Adrenal gland (tissue), 12 donors: ENCODE results near the gene NBAS. TPM values are rescaled to one million over a fixed set of nuclear protein-coding genes. Genes with fewer than 3 reads are reported as not detected.

Source experiments
- DNase-seq, 7 donors: peaks; one replicate each; pipeline ENCODE4 v3.0.0-alpha.2; 2019 to 2020
- H3K27ac ChIP-seq, 5 donors: fragments of 200-600 bp; sonication (generic) in 4 of 5; 1 replicate in 3 of 5; 2 replicates in 2 of 5; pipeline versions ENCODE4 v1.5.1 to v1.8.0; 2016 to 2020; ENCODE audit warnings: mild to moderate bottlenecking in 1 of 5
- H3K27me3 ChIP-seq: fragments of 200-600 bp; 2 replicates; pipeline ENCODE4 v1.8.0; 2021
- H3K36me3 ChIP-seq, 2 donors: fragments of 200-600 bp; replicated peaks in 1 of 2; 1 replicate in 1 of 2; 2 replicates in 1 of 2; pipeline versions ENCODE4 v1.5.1 to v1.8.0; 2018 to 2022
- H3K4me1 ChIP-seq, 2 donors: fragments of 200-600 bp; replicated peaks in 1 of 2; 1 replicate in 1 of 2; 2 replicates in 1 of 2; pipeline versions ENCODE4 v1.5.1 to v1.8.0; 2018 to 2021
- H3K4me3 ChIP-seq, 4 donors: fragments of 200-600 bp; sonication (generic) in 3 of 4; one replicate each; pipeline ENCODE4 v1.5.1; 2016 to 2018
- H3K9me3 ChIP-seq, 3 donors: fragments of 200-600 bp; sonication (generic) in 1 of 3; replicated peaks in 1 of 3; 1 replicate in 2 of 3; 2 replicates in 1 of 3; pipeline versions ENCODE4 v1.5.1 to v1.8.0; 2016 to 2021
- POLR2A ChIP-seq, 2 donors: fragments of 450-650 bp; IDR thresholded peaks; one replicate each; pipeline ENCODE4 v1.6.1; 2017; ENCODE audit warnings: antibody characterized with exemption in 2 of 2, mild to moderate bottlenecking in 2 of 2, moderate library complexity in 1 of 2
- WGBS, 4 donors: extraction: QIAGEN DNeasy Blood & Tissue Kit in 2 of 4; methylation state at CpG; one replicate each; pipeline versions ENCODE4 v1.1.5 to v1.1.7; 2013 to 2017; 5-methylcytosine and 5-hydroxymethylcytosine counted together
- intact Hi-C, 2 donors: fragments of 100-400 bp; cut with DNase I; formaldehyde crosslinking; loops; one replicate each; pipeline versions ENCODE4 v1.14.1 to v1.15.0; 2022 to 2023
- polyA plus RNA-seq, 3 donors: library from polyadenylated mRNA; stranded (reverse); fragments of 200-250 nt in 2 of 3; fragments of 350-450 nt in 1 of 3; fragmentation: Illumina TruSeq in 1 of 3; extraction: RNeasy Lipid Tissue Mini Kit (QIAGEN cat#74804) in 1 of 3; gene quantifications; one replicate each; pipeline ENCODE4 v1.2.3, GENCODE V29; 2013 to 2014
- total RNA-seq, 9 donors: library from RNA; depleted of rRNA in 4 of 9; stranded (reverse); fragments of >200 nt in 4 of 9; fragments of 120-200 nt in 1 of 9; fragmentation: NEBNext Ultra II Directional in 1 of 9; extraction: Animal tissue kit (Norgen Biotek cat#: 25700) in 1 of 9; gene quantifications; one replicate each; pipeline versions ENCODE4 v1.1.0 to v1.2.4, GENCODE V29; 2013 to 2023
- TF ChIP-seq, protein P1 (sequence below), 6 experiments: fragments of 450-650 bp in 4 of 6; fragments of 200-600 bp in 2 of 6; sonication (generic) in 1 of 6; IDR thresholded peaks; 1 replicate in 5 of 6; 2 replicates in 1 of 6; pipeline versions ENCODE4 v1.5.1 to v1.8.0; 2016 to 2021; ENCODE audit warnings: antibody characterized with exemption in 6 of 6, mild to moderate bottlenecking in 2 of 6, moderate library complexity in 1 of 6
- donor health status: healthy with polysubstance abuse.
- donor health status: Bipolar disorder and iron deficiency.
- donor health status: DM: yes; HTN: yes; CAD: no.
- donor health status: DM: no; HTN: no; CAD: no.
- donor health status: DM: no; HTN: no; CAD: no.
- donor health status: DM: yes; HTN: yes; CAD: no.

NBAS gene
- total and polyA plus RNA-seq, 12 donors = 22.0 to 62.4 (median 46.2) TPM

DNA sequence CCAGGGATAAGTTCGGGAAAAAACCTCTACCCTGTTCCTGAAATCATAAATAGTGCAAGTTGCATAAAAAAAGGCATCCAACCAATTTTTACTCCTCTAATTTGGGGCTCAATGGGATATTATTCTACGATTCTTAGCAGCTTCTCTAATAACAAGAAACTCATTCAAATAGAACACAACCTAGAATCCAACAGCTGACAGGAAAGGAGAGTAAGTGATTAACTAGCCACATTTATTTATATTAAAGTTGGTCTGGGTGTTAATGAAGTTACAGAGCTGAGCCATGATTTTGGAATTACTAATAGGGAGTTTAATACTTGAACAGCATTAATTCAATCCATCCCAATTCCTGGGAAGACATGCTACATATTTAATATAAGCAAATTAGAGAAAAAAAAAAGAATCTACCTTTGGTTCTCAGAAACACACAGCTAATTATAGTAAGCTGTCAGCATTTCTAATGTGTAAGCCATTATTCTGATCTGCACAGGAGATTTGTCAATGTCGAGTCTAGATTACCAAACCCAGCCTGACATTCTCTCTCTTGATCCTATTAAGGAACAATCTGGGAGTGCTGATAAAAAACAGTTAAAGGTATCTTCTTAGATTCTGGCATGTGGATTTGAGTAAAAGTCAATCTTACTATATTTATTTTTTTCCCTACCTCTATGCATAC is 267.7 kb downstream of the NBAS start:
- Histone ChIP-seq H3K4me1 (no peaks in the 10 kb centered on the region), H3K9me3 (no peaks in the 10 kb centered on the region), H3K4me3 (no peak overlapping the region), H3K27ac (no peak overlapping the region), H3K27me3 (no peaks in the 10 kb centered on the region), H3K36me3 (peaks cover 0 to 7% of the 10 kb centered on the region in 2 donors)
- intact Hi-C loops = no loop called here
- DNase-seq = no peak
- TF ChIP-seq, protein P1, sequence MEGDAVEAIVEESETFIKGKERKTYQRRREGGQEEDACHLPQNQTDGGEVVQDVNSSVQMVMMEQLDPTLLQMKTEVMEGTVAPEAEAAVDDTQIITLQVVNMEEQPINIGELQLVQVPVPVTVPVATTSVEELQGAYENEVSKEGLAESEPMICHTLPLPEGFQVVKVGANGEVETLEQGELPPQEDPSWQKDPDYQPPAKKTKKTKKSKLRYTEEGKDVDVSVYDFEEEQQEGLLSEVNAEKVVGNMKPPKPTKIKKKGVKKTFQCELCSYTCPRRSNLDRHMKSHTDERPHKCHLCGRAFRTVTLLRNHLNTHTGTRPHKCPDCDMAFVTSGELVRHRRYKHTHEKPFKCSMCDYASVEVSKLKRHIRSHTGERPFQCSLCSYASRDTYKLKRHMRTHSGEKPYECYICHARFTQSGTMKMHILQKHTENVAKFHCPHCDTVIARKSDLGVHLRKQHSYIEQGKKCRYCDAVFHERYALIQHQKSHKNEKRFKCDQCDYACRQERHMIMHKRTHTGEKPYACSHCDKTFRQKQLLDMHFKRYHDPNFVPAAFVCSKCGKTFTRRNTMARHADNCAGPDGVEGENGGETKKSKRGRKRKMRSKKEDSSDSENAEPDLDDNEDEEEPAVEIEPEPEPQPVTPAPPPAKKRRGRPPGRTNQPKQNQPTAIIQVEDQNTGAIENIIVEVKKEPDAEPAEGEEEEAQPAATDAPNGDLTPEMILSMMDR (IDR thresholded peaks at IDR 0.05) = no peak
- no peak for TF ChIP-seq POLR2A (IDR thresholded peaks at IDR 0.05)
- WGBS, 4 donors = 91 to 95% (median 93%) methylated on average over 3 of the region's 3 CpGs

DNA sequence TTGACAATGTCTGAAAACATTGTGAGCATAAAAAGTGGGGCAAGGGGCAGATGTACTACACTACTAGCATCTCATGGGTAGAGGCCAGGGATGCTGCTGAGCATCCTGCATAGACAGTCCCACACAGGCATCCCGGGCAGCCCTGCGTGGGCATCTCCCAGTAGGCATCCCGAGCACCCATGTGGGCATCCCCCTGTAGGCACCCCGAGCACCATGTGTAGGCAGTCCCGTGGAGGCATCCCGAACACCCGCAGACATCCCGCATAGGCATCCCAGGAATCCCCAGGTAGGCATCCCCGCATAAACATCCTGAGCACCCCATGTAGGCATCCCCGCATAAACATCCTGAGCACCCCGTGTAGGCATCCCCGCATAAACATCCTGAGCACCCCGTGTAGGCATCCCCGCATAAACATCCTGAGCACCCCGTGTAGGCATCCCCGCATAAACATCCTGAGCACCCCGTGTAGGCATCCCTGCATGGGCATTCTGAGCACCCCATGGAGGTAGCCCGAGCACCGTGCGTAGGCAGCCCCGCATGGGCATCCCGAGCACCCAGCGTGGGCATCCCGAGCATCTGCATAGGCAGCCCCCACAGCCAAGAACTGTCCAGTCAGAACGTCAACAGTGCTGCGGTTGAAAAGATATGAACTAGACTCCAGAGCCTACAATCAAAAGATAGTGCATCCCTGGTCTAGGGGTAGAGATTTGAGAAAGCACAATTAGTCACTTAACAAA is 273.5 kb downstream of the NBAS start:
- Histone ChIP-seq H3K9me3 (no peaks in the 10 kb centered on the region), H3K36me3 (peaks cover 0 to 5% of the 10 kb centered on the region in 2 donors), H3K4me3 (no peak overlapping the region), H3K27ac (no peak overlapping the region), H3K4me1 (no peaks in the 10 kb centered on the region), H3K27me3 (no peaks in the 10 kb centered on the region)
- TF ChIP-seq, protein P1 (IDR thresholded peaks at IDR 0.05) = no peak
- no peak for TF ChIP-seq POLR2A (IDR thresholded peaks at IDR 0.05)
- intact Hi-C loops = no loop called here
- DNase-seq = no peak
- WGBS, 4 donors = 91 to 98% (median 96%) methylated on average over 21 to 26 of the region's 26 CpGs

DNA sequence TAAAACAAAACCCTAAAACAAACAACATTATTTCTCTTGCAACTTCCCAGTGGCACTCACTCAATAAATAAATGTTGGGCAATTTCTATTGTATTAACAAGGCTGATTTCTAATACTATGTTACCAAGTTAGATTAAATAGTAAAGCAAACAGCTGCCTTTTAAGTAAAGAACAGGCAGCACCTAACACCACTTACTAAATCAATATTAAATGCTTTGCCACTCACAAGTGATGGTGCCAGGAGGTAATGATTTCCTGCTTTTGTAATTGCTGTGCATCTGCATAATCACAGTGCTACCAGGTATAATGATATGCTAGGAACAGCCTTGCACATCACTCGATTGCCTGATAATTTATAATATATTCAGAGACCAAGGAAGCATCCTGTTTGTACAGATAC is 276.5 kb downstream of the NBAS start:
- no peaks in the 10 kb centered on the region for H3K36me3 ChIP-seq
- intact Hi-C loops = no loop called here
- H3K4me3 ChIP-seq = no peak overlapping the region
- no peaks in the 10 kb centered on the region for H3K9me3 ChIP-seq
- DNase-seq = no peak
- 74 to 88% (median 84%) methylated on average over 1 of the region's 1 CpG for WGBS, 4 donors
- no peak overlapping the region for H3K27ac ChIP-seq
- no peaks in the 10 kb centered on the region for H3K4me1 ChIP-seq
- no peak for TF ChIP-seq POLR2A (IDR thresholded peaks at IDR 0.05)
- TF ChIP-seq, protein P1 (IDR thresholded peaks at IDR 0.05) = no peak
- H3K27me3 ChIP-seq = no peaks in the 10 kb centered on the region

DNA sequence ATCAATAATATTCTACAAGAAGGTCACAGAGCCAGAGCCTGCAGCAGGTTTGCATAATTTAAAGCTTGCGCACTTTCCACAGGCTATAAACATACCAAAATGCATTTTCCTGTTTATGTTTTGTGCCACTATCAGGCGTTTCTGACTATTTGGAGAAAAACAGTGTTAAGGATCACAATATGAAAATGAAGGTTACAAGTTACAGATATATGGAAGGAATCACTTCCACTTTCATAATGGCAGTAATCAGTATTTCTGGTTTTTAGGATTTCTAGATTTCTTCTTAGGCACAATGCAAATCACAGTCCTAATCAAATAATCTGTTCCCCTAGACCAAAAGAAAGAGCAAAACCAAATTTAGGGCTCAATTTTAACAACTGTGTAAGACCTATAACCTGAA is 279.5 kb downstream of the NBAS start:
- Histone ChIP-seq H3K27ac (no peak overlapping the region), H3K4me3 (no peak overlapping the region), H3K9me3 (no peaks in the 10 kb centered on the region), H3K4me1 (no peaks in the 10 kb centered on the region), H3K36me3 (no peaks in the 10 kb centered on the region), H3K27me3 (no peaks in the 10 kb centered on the region)
- 88 to 95% (median 92%) methylated on average over 2 of the region's 2 CpGs for WGBS, 4 donors
- TF ChIP-seq, protein P1 (IDR thresholded peaks at IDR 0.05) = no peak
- TF ChIP-seq POLR2A (IDR thresholded peaks at IDR 0.05) = no peak
- no peak for DNase-seq
- intact Hi-C loops = no loop called here
